HepG2 (cell line): Measurements from ENCODE around the gene LACTBL1. TPM values are rescaled to one million over a fixed set of nuclear protein-coding genes. Genes with fewer than 3 reads are reported as not detected.
A peak's percentile ranks its signal among the peaks of the same experiment; 100 is the strongest.

Experiments used
- BORCS8-MEF2B ChIP-seq: sonication (generic); formaldehyde crosslinking; IDR thresholded peaks from 2 replicates; pipeline ENCODE4 v1.8.0; 2022; ENCODE audit warnings: mild to moderate bottlenecking, missing genetic modification reagents
- CREB1 ChIP-seq, 2 experiments: fragments of 450-650 bp in 1 of 2; IDR thresholded peaks; 2 replicates each; pipeline ENCODE4 v1.6.1; 2016 to 2017; ENCODE audit warnings: control low read depth in 1 of 2, mild to moderate bottlenecking in 1 of 2, missing compliant biosample characterization in 1 of 2, missing genetic modification characterization in 1 of 2
- HIC2 ChIP-seq: sonication (generic); formaldehyde crosslinking; IDR thresholded peaks from 2 replicates; pipeline ENCODE4 v1.9.0; 2022; ENCODE audit warnings: low read depth, missing genetic modification reagents
- NFE2L1 ChIP-seq: sonication (generic); formaldehyde crosslinking; IDR thresholded peaks from 2 replicates; pipeline ENCODE4 v1.4.0; 2020; ENCODE audit warnings: missing genetic modification reagents, mild to moderate bottlenecking, borderline replicate concordance
- NFYC ChIP-seq: IDR thresholded peaks from 2 replicates; pipeline ENCODE4 v1.6.1; 2016; ENCODE audit warnings: missing genetic modification reagents, missing compliant biosample characterization
- POGZ ChIP-seq: sonication (generic); formaldehyde crosslinking; IDR thresholded peaks from 2 replicates; pipeline ENCODE4 v1.4.0; 2020; ENCODE audit warnings: mild to moderate bottlenecking, missing genetic modification reagents
- RCOR2 ChIP-seq: IDR thresholded peaks from 2 replicates; pipeline ENCODE4 v1.6.1; 2016; ENCODE audit warnings: missing biosample characterization, missing genetic modification reagents
- TCF7L2 ChIP-seq: IDR thresholded peaks from 2 replicates; pipeline ENCODE4 v1.6.1; 2011; ENCODE audit warnings: mild to moderate bottlenecking, low read depth, low read length, moderate library complexity
- ZBTB40 ChIP-seq, 2 experiments: fragments of 450-650 bp in 1 of 2; sonication (generic) in 1 of 2; formaldehyde crosslinking in 1 of 2; IDR thresholded peaks; 2 replicates each; pipeline versions ENCODE4 v1.6.1 to v1.8.0; 2016 to 2022; ENCODE audit warnings: antibody characterized with exemption in 1 of 2, mild to moderate bottlenecking in 1 of 2, missing genetic modification reagents in 1 of 2
- ZGPAT ChIP-seq: IDR thresholded peaks from 2 replicates; pipeline ENCODE4 v1.6.1; 2016; ENCODE audit warnings: mild to moderate bottlenecking
- ZNF235 ChIP-seq: sonication (generic); formaldehyde crosslinking; IDR thresholded peaks from 2 replicates; pipeline ENCODE4 v1.8.1; 2023; ENCODE audit warnings: mild to moderate bottlenecking, missing genetic modification reagents, borderline replicate concordance
- ZNF362 ChIP-seq: sonication (generic); formaldehyde crosslinking; IDR thresholded peaks from 2 replicates; pipeline ENCODE4 v1.4.0; 2020; ENCODE audit warnings: missing genetic modification reagents, mild to moderate bottlenecking, borderline replicate concordance
- ZNF678 ChIP-seq: sonication (generic); formaldehyde crosslinking; IDR thresholded peaks from 2 replicates; pipeline ENCODE4 v1.4.0; 2020; ENCODE audit warnings: mild to moderate bottlenecking, missing genetic modification reagents
- polyA plus RNA-seq, 8 experiments: library from polyadenylated mRNA; depleted of rRNA in 3 of 8; stranded (reverse) in 7 of 8; unstranded in 1 of 8; fragments of >200 nt; fragmentation: Illumina TruSeq in 4 of 8; extraction: Trizol in 4 of 8; gene quantifications; 2 replicates each; pipeline versions ENCODE4 v1.2.1 to v1.2.3, GENCODE V29; 2011 to 2016; ENCODE audit warnings: low read depth in 4 of 8, missing spikeins in 1 of 8, mixed read lengths in 1 of 8; ENCODE audit not compliant: insufficient read depth in 1 of 8
- total RNA-seq, 5 experiments: library from RNA; depleted of rRNA; stranded (reverse); fragments of >200 nt; fragmentation: Illumina TruSeq; extraction: Trizol; gene quantifications; 2 replicates each; pipeline ENCODE4 v1.2.3, GENCODE V29; 2016; ENCODE audit warnings: low read depth in 1 of 5

The LACTBL1 gene
- total and polyA plus RNA-seq, 2 of the 13 experiments (the other 11 are each of a cell fraction or from before 2014, with no cell fraction given): 0.12 to 1.3 TPM

- TF ChIP-seq HIC2 (CRISPR knock-in tag): peak; percentile 65
- peak; percentile 97 for TF ChIP-seq ZGPAT (CRISPR knock-in tag)
- no peak for TF ChIP-seq TCF7L2
- TF ChIP-seq NFE2L1 (CRISPR knock-in tag): no peak
- TF ChIP-seq ZNF235 (CRISPR knock-in tag): no peak
- peak; percentile 74; the same call in 1 of the 2 replicates for TF ChIP-seq BORCS8-MEF2B (CRISPR knock-in tag)
- no peak; the same call in 1 of the 2 replicates for TF ChIP-seq CREB1 (IDR thresholded peaks at IDR 0.05)
- peak; percentile 88 for TF ChIP-seq CREB1 (CRISPR knock-in tag; IDR thresholded peaks at IDR 0.05)
- 0 out of 2 replicates have a peak, but pooled peaks have one; percentile 29 for TF ChIP-seq ZNF362 (CRISPR knock-in tag)
- 0 out of 2 replicates have a peak, but pooled peaks have one; percentile 72 for TF ChIP-seq ZNF678
- TF ChIP-seq POGZ: peak; percentile 99
- peak; percentile 59 for TF ChIP-seq NFYC
- peak; percentile 64; the same call in 1 of the 2 replicates for TF ChIP-seq RCOR2
- no peak for TF ChIP-seq ZBTB40 (IDR thresholded peaks at IDR 0.05)
- peak; percentile 68; the same call in 1 of the 2 replicates for TF ChIP-seq ZBTB40 (CRISPR knock-in tag; IDR thresholded peaks at IDR 0.05)
These were observed 46.6 kb upstream of the LACTBL1 start, which contains the start of gene KDM1A (continued) for GRCh38 chr1:23019094-23019862.
